Activated naive CD8-positive, alpha-beta T cell treated with anti-CD3 and anti-CD28 coated beads, Interleukin-2, amount 50 U/mL, for 24 hours (primary cell): ENCODE measurements around the gene CLP1.

Experiments used
- ATAC-seq: fragments of 150-1000 bp; cut with Tn5 transposase; one replicate; pipeline ENCODE4 v1.10.0; 2021
- DNase-seq: peaks from one replicate; pipeline ENCODE4 v3.0.0; 2021
- H3K27ac Mint-ChIP-seq: one replicate; pipeline ENCODE4 v1.8.0; 2021; ENCODE audit warnings: mild to moderate bottlenecking, mixed read lengths
- H3K27me3 Mint-ChIP-seq: one replicate; pipeline ENCODE4 v1.8.0; 2021; ENCODE audit warnings: mixed read lengths
- H3K36me3 Mint-ChIP-seq: one replicate; pipeline ENCODE4 v1.8.0; 2021; ENCODE audit warnings: low read depth, mixed read lengths
- H3K4me1 Mint-ChIP-seq: one replicate; pipeline ENCODE4 v1.8.0; 2021; ENCODE audit warnings: mixed read lengths
- H3K4me3 Mint-ChIP-seq: one replicate; pipeline ENCODE4 v1.8.0; 2021; ENCODE audit warnings: mild to moderate bottlenecking, moderate library complexity, mixed read lengths
- H3K9me3 Mint-ChIP-seq: one replicate; pipeline ENCODE4 v1.8.0; 2021; ENCODE audit warnings: mixed read lengths

Gene CLP1

GRCh38 chr11:57657194-57658022 is at the start of gene CLP1:
Gene CLP1 (plus strand): TSS chr11:57657762. CDS start chr11:57659477, 1,715 bp downstream.
- Mint-ChIP-seq H3K4me1 (peaks cover 33% of the 10 kb centered on the region), H3K36me3 (peaks cover 25% of the 10 kb centered on the region), H3K27me3 (no peaks in the 10 kb centered on the region), H3K4me3 (peak within 1 kb of the TSS; percentile 98), H3K9me3 (no peaks in the 10 kb centered on the region), H3K27ac (peak within 1 kb of the TSS; percentile 96)
- DNase-seq (peak; percentile 99), ATAC-seq (peak; percentile 100)

DNA sequence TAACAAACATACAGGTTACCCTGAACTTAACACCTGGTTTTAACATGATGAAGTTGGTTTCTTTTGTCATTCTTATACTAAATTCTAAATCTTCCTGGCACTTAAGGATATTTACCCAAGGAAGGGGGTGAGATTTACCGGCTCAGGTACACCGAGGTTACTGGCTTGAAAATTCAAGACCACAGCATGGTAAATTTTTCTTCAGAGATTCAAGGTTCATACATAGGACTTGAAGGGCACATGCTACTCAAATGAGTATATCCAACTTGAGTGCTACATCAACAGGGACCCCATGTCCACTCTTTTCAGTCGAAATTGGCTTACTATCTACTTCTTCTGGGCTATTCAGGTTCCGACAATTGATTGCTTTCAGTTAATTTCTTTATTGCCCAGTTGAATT is 47.4 kb upstream of the CLP1 start:
- no peak overlapping the region for H3K4me3 Mint-ChIP-seq
- H3K36me3 Mint-ChIP-seq: no peaks in the 10 kb centered on the region
- H3K27ac Mint-ChIP-seq: no peak overlapping the region
- peaks cover 2% of the 10 kb centered on the region for H3K27me3 Mint-ChIP-seq
- no peaks in the 10 kb centered on the region for H3K9me3 Mint-ChIP-seq
- ATAC-seq (no peak), DNase-seq (no peak)
- H3K4me1 Mint-ChIP-seq: no peaks in the 10 kb centered on the region

GRCh38 chr11:57614234-57614772 is 43.3 kb upstream of the CLP1 start:
- Mint-ChIP-seq H3K27me3 (no peaks in the 10 kb centered on the region), H3K36me3 (peaks cover 2% of the 10 kb centered on the region)

GRCh38 chr11:57615308-57615707 is 42.3 kb upstream of the CLP1 start:
- Mint-ChIP-seq H3K4me1 (no peaks in the 10 kb centered on the region), H3K9me3 (peaks cover 8% of the 10 kb centered on the region), H3K36me3 (peaks cover 6% of the 10 kb centered on the region), H3K27me3 (no peaks in the 10 kb centered on the region), H3K4me3 (no peak overlapping the region), H3K27ac (no peak overlapping the region)
- DNase-seq (no peak), ATAC-seq (no peak)

More at GRCh38 chr11:57614234-57614772, 43.3 kb upstream of the CLP1 start:
- Mint-ChIP-seq H3K4me3 (no peak overlapping the region), H3K4me1 (no peaks in the 10 kb centered on the region), H3K9me3 (peaks cover 3% of the 10 kb centered on the region), H3K27ac (no peak overlapping the region)
- no peak for ATAC-seq
- DNase-seq: no peak

- Mint-ChIP-seq H3K27ac (no peak overlapping the region), H3K4me1 (no peaks in the 10 kb centered on the region), H3K4me3 (no peak overlapping the region), H3K27me3 (peaks cover 1% of the 10 kb centered on the region), H3K9me3 (peaks cover 8% of the 10 kb centered on the region), H3K36me3 (peaks cover 6% of the 10 kb centered on the region)
- ATAC-seq (no peak), DNase-seq (no peak)
Observed at GRCh38 chr11:57616595-57616994, 41.0 kb upstream of the CLP1 start.

- H3K4me3 Mint-ChIP-seq: no peak overlapping the region
- ATAC-seq (no peak), DNase-seq (no peak)
- peaks cover 1% of the 10 kb centered on the region for H3K27me3 Mint-ChIP-seq
- H3K9me3 Mint-ChIP-seq: peaks cover 8% of the 10 kb centered on the region
- H3K4me1 Mint-ChIP-seq: no peaks in the 10 kb centered on the region
- peaks cover 6% of the 10 kb centered on the region for H3K36me3 Mint-ChIP-seq
- H3K27ac Mint-ChIP-seq: no peak overlapping the region
Observed at GRCh38 chr11:57618438-57618837, 39.1 kb upstream of the CLP1 start.

DNA sequence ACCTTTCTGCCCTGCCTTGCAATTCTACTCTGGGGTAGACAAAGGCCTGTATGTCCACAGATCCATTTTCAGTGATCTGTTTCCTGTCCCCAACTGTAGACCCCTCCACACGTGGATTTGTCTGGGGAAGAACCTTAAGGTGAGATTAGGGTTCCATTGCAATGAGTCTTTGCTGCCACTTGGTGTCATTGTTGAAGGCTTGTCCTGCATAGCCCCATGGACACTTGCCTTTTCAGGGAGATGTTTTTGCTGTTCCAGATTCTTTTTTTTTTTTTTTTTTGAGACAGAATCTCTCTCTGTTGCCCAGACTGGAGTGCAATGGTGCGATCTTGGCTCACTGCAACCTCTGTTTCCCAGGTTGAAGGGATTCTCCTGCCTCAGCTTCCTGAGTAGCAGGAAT is 38.2 kb upstream of the CLP1 start:
- peaks cover 1% of the 10 kb centered on the region for H3K27me3 Mint-ChIP-seq
- H3K4me3 Mint-ChIP-seq: no peak overlapping the region
- H3K36me3 Mint-ChIP-seq: peaks cover 6% of the 10 kb centered on the region
- peaks cover 8% of the 10 kb centered on the region for H3K9me3 Mint-ChIP-seq
- H3K4me1 Mint-ChIP-seq: no peaks in the 10 kb centered on the region
- H3K27ac Mint-ChIP-seq: no peak overlapping the region
- ATAC-seq: no peak
- DNase-seq: no peak

GRCh38 chr11:57620467-57620866 is 37.1 kb upstream of the CLP1 start:
- no peak for ATAC-seq
- H3K4me3 Mint-ChIP-seq: no peak overlapping the region
- H3K27me3 Mint-ChIP-seq: peaks cover 1% of the 10 kb centered on the region
- peaks cover 8% of the 10 kb centered on the region for H3K9me3 Mint-ChIP-seq
- H3K36me3 Mint-ChIP-seq: peaks cover 6% of the 10 kb centered on the region
- no peak overlapping the region for H3K27ac Mint-ChIP-seq
- DNase-seq: no peak
- no peaks in the 10 kb centered on the region for H3K4me1 Mint-ChIP-seq

- Mint-ChIP-seq H3K4me1 (no peaks in the 10 kb centered on the region), H3K9me3 (peaks cover 8% of the 10 kb centered on the region), H3K4me3 (no peak overlapping the region), H3K27me3 (peaks cover 1% of the 10 kb centered on the region), H3K36me3 (peaks cover 6% of the 10 kb centered on the region), H3K27ac (no peak overlapping the region)
- DNase-seq: no peak
- ATAC-seq: no peak
Observed at GRCh38 chr11:57622263-57622662, 35.3 kb upstream of the CLP1 start.

- no peak for DNase-seq
- Mint-ChIP-seq H3K27ac (no peak overlapping the region), H3K36me3 (peaks cover 1% of the 10 kb centered on the region), H3K9me3 (peaks cover 2% of the 10 kb centered on the region), H3K27me3 (peaks cover 1% of the 10 kb centered on the region), H3K4me1 (no peaks in the 10 kb centered on the region), H3K4me3 (no peak overlapping the region)
- no peak for ATAC-seq
Observed at GRCh38 chr11:57624864-57625263, 32.7 kb upstream of the CLP1 start.

GRCh38 chr11:57626895-57627294 is 30.7 kb upstream of the CLP1 start:
- Mint-ChIP-seq H3K4me3 (no peak overlapping the region), H3K36me3 (no peaks in the 10 kb centered on the region), H3K9me3 (no peaks in the 10 kb centered on the region), H3K4me1 (no peaks in the 10 kb centered on the region), H3K27me3 (peaks cover 6% of the 10 kb centered on the region), H3K27ac (no peak overlapping the region)
- ATAC-seq (no peak), DNase-seq (no peak)

DNA sequence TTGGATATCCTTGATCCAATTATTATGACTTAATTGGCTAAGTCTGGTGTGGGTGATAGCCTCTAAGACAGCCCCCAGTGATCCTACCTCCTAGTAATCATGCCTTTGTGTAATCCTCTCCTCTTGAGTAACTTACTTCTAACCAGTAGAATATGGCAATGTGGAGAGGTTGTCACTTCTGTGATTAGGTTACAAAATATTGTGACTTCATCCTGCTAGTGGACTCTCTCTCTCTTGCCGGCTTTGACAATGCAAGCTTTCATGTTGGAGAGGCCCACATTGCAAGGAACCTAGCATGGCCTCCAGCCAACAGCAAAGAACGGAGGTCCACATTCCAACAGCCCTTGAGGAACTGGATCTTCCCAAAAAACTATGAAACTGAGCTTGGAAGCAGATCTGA is 27.4 kb upstream of the CLP1 start:
- Mint-ChIP-seq H3K4me1 (no peaks in the 10 kb centered on the region), H3K36me3 (no peaks in the 10 kb centered on the region), H3K9me3 (no peaks in the 10 kb centered on the region), H3K4me3 (no peak overlapping the region), H3K27me3 (peaks cover 19% of the 10 kb centered on the region), H3K27ac (no peak overlapping the region)
- ATAC-seq (no peak), DNase-seq (no peak)

DNA sequence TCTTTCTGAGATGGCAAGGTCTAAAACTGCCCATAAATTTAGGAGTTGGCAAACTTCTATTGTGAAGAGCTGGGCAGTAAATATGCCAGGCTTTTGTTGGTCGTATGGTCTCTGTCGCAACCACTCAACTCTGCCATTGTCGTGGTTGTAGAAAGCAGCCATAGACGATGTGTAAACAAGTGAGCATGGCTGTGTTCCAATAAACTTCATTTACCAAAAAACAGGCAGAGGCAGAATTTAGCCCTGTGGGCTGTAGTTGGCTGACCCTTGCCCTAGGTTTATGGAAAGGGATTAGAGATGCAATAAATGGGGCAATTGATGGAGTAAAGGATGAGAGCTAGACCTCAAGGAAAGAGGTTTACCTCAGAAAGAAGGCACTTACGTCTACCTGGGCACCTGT is 25.4 kb upstream of the CLP1 start:
- Mint-ChIP-seq H3K27me3 (peaks cover 29% of the 10 kb centered on the region), H3K9me3 (no peaks in the 10 kb centered on the region), H3K4me1 (no peaks in the 10 kb centered on the region), H3K27ac (no peak overlapping the region), H3K36me3 (no peaks in the 10 kb centered on the region), H3K4me3 (no peak overlapping the region)
- no peak for DNase-seq
- ATAC-seq: no peak

DNA sequence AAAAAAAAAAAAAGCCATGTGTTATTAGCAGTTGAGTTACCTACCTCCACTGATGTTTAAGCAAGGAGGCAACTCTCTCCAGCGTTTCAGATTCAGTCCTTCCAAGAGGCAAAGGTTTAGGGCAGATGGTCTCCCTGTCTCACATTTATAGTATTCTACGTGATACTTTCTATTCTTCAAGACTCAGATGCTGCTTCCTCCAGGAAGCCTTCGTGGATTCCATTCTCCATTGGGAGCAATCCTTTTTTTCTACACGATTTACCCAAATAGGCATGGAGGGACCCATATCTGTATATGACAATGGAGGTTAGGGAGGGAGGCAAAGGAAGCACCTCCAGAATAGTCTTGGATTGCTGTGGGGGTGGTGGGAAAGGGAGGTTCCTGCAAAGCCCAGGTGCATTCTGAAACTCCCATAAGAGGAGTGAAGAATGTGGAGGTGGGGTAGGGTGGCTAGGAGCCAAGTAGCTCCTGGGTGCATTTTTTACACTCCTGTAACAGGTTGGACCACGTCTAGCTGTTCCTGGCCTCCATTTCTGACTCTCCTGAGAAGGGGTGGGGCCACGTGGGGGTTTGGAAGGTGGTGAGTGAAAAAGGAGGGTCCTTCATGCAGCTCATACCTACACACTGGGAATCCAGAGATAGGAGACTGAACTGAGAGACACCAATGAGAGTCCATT is 24.0 kb upstream of the CLP1 start:
- Mint-ChIP-seq H3K4me3 (no peak overlapping the region), H3K27me3 (peaks cover 37% of the 10 kb centered on the region), H3K9me3 (no peaks in the 10 kb centered on the region), H3K27ac (no peak overlapping the region), H3K4me1 (peaks cover 2% of the 10 kb centered on the region), H3K36me3 (no peaks in the 10 kb centered on the region)
- DNase-seq (no peak), ATAC-seq (no peak)

- Mint-ChIP-seq H3K27ac (no peak overlapping the region), H3K4me1 (peaks cover 8% of the 10 kb centered on the region), H3K27me3 (peaks cover 43% of the 10 kb centered on the region), H3K36me3 (no peaks in the 10 kb centered on the region), H3K9me3 (no peaks in the 10 kb centered on the region), H3K4me3 (no peak overlapping the region)
- ATAC-seq (no peak), DNase-seq (no peak)
Observed at GRCh38 chr11:57634311-57634710, 23.3 kb upstream of the CLP1 start.
